GM10266 (cell line): Measurements from ENCODE around the gene FMN1.
A peak's percentile ranks its signal among the peaks of the same experiment; 100 is the strongest.

Experiments
- DNase-seq: peaks from one replicate; pipeline ENCODE4 v3.0.0; 2012; ENCODE audit errors: extremely low spot score
- TF ChIP-seq, protein P1 (sequence below): IDR thresholded peaks from 2 replicates; pipeline ENCODE4 v1.5.1; 2012; ENCODE audit warnings: mild to moderate bottlenecking, low read depth; ENCODE audit not compliant: control insufficient read depth, insufficient read depth; ENCODE audit errors: missing control alignments

FMN1 gene

DNA sequence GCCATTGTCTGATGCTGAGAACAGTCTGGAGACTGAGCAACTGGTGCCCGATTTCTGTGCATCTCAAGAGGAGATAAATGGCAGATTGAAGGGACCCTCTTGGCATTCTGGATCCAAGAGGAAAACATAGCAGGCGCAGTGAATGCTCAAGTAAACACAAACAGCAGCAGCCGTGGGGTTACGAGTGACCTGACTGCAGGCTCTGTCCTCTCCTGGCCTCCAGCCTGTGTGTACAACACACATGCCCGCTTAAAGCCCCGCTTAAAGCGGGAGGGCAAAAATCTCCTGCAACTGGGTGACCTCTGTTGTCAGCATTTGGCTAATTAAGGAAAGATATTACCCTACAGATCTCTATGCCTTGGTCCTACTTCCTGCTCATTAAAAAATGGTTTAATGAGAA is 356.2 kb downstream of the FMN1 start:
- no peak for DNase-seq
- TF ChIP-seq, protein P1, sequence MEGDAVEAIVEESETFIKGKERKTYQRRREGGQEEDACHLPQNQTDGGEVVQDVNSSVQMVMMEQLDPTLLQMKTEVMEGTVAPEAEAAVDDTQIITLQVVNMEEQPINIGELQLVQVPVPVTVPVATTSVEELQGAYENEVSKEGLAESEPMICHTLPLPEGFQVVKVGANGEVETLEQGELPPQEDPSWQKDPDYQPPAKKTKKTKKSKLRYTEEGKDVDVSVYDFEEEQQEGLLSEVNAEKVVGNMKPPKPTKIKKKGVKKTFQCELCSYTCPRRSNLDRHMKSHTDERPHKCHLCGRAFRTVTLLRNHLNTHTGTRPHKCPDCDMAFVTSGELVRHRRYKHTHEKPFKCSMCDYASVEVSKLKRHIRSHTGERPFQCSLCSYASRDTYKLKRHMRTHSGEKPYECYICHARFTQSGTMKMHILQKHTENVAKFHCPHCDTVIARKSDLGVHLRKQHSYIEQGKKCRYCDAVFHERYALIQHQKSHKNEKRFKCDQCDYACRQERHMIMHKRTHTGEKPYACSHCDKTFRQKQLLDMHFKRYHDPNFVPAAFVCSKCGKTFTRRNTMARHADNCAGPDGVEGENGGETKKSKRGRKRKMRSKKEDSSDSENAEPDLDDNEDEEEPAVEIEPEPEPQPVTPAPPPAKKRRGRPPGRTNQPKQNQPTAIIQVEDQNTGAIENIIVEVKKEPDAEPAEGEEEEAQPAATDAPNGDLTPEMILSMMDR, result no peak

DNA sequence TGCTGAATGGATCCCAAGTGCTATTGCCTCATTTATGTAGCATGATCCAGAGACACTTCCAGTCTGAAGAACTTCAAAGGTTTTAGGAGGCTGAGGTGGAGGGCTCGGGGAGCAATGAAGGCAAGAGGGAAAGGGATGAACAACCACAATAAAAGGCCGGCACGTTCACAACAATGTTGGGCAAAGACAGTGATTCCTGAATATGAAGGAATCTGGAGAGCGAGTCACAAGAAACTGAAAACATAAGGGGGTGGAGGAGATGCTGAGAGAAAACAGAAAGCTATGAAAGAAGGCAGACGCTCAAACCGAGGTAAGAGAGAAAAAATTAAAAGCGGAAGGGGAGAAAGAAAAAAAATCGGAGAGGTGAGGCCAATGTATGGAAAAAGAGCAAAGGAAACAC is 356.6 kb downstream of the FMN1 start:
- DNase-seq, result no peak
- TF ChIP-seq, protein P1, result no peak

DNA sequence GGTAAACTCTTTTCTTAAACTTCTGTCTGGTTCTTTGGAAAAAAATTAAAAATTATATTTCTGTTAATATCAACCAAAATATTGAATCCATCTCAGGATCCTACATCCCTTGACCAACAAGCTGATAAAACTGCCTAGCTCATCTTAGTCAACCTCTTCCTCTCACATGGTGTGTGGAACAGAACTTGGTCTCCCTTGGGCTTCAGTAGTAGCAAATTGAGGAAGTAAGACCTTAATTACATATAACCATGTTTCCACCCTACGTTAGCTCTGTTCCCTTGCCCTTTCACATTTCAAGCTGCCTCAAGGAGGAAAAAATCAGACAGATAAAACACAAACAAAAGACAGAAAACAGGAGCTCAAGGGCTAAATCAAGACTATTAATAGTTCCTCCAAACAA is 360.4 kb downstream of the FMN1 start:
- peak; percentile 28 for DNase-seq
- TF ChIP-seq, protein P1, result no peak

DNA sequence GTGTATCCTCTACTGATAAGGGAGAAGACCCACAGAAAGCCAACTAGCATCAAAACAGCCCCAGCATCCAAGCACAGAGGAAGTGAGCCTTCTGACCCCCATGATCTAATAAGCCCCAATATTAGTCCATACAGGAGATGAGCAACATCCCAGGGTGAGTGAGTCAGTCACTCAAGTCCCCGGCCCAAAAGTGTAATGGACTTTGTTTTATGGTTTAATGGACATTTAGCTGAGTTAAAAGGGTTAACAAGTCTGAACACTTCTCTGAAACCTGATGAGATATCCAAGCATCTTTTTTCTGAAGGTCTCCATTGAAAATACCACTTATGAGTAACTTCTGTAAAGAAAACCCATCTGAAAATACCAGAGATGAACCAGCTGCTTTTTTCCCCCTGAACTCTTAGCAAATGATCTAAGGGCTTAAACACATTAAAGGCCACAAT is 361.1 kb downstream of the FMN1 start:
- DNase-seq, result no peak
- TF ChIP-seq, protein P1, result no peak

DNA sequence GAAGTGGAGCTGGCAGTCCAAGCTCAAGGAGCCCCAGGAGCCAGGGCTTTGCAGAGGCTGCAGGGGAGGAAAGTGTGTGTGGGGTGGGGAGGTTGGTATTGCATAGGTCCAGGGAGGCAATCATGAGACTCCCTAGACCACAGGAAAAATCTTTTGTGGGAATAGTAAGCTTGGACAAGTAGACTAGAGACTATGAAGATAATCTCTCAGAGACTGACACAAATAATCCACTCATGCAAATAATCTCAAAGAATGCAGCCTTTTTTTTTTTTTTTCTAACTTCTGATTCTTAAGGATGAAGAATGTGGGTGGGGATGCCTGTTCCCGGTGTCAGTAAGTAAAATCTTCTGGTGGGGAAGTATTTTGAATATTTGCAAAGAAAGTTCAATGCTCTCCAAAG is 363.0 kb downstream of the FMN1 start:
- TF ChIP-seq, protein P1, result no peak
- DNase-seq, result no peak

DNA sequence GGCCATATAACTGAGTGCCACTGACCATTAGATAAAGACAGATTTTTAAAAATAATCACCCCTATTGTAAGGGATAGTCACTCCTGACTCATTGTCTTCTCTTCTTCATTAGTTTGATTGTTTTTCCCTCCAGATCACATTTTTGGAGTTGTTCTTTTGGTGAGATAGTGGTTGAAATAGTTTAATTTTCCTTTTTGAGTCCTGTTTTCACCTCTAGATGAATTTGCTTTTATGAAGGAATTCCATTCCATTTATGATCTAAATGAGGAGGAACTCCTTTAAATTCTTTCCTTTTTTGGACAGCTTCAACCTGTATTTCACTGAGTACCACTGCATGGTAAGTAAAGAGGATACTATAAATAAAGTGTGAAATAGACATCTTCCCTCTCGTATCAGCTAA is 364.3 kb downstream of the FMN1 start:
- TF ChIP-seq, protein P1, result no peak
- no peak for DNase-seq

DNA sequence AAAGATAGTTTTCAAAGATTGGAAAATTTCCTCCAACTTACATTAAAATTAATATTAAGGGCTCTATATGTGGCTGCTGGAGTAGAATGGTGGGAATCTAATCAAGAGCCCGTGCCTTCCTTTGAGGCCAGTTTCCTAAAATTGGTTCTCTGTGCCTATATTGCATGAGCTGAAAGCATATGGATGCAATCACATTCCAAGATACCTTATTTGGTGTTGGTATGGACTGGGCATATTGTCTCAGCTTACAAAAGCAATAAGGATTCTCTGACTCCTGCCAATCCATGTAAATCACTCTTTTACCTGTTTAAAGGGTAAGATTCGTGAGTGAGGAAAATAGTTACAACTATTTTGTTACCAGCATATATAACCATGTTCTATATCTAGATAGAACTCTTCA is 365.1 kb downstream of the FMN1 start:
- TF ChIP-seq, protein P1, result no peak
- no peak for DNase-seq
